Parathyroid adenoma (tissue), 2 donors: ENCODE results near the gene MUL1.
A peak's percentile ranks its signal among the peaks of the same experiment; 100 is the strongest.

ENCODE experiments used
- H2AFZ ChIP-seq: fragments of 300-600 bp; sonication (generic); one replicate; pipeline ENCODE4 v1.7.0; 2017; ENCODE audit warnings: antibody characterized with exemption, mild to moderate bottlenecking
- H3K27ac ChIP-seq: fragments of 300-600 bp; sonication (generic); one replicate; pipeline ENCODE4 v1.7.0; 2017
- H3K27me3 ChIP-seq: fragments of 300-600 bp; sonication (generic); one replicate; pipeline ENCODE4 v1.7.0; 2017; ENCODE audit warnings: low read length; ENCODE audit not compliant: control insufficient read depth, insufficient read depth
- H3K36me3 ChIP-seq: fragments of 300-600 bp; sonication (generic); one replicate; pipeline ENCODE4 v1.7.0; 2017; ENCODE audit warnings: low read length; ENCODE audit not compliant: control insufficient read depth, insufficient read depth
- H3K4me1 ChIP-seq: fragments of 300-600 bp; sonication (generic); one replicate; pipeline ENCODE4 v1.7.0; 2017; ENCODE audit warnings: control low read depth
- H3K4me2 ChIP-seq: fragments of 300-600 bp; sonication (generic); one replicate; pipeline ENCODE4 v1.7.0; 2017; ENCODE audit warnings: low read length
- H3K4me3 ChIP-seq: fragments of 300-600 bp; sonication (generic); one replicate; pipeline ENCODE4 v1.7.0; 2017; ENCODE audit warnings: low read depth, low read length
- H3K79me2 ChIP-seq: fragments of 300-600 bp; sonication (generic); one replicate; pipeline ENCODE4 v1.7.0; 2017; ENCODE audit warnings: control low read depth
- H3K9ac ChIP-seq: fragments of 300-600 bp; sonication (generic); one replicate; pipeline ENCODE4 v1.7.0; 2017; ENCODE audit warnings: mild to moderate bottlenecking
- H3K9me3 ChIP-seq: fragments of 300-600 bp; sonication (generic); one replicate; pipeline ENCODE4 v1.7.0; 2017; ENCODE audit warnings: low read length; ENCODE audit not compliant: control insufficient read depth
- TF ChIP-seq, protein P1 (sequence below): fragments of 300-600 bp; sonication (generic); IDR thresholded peaks from one replicate; pipeline ENCODE4 v1.7.0; 2017; ENCODE audit warnings: antibody characterized with exemption, mild to moderate bottlenecking
- donor health status: primary hyperparathyroidism.

MUL1 gene

DNA sequence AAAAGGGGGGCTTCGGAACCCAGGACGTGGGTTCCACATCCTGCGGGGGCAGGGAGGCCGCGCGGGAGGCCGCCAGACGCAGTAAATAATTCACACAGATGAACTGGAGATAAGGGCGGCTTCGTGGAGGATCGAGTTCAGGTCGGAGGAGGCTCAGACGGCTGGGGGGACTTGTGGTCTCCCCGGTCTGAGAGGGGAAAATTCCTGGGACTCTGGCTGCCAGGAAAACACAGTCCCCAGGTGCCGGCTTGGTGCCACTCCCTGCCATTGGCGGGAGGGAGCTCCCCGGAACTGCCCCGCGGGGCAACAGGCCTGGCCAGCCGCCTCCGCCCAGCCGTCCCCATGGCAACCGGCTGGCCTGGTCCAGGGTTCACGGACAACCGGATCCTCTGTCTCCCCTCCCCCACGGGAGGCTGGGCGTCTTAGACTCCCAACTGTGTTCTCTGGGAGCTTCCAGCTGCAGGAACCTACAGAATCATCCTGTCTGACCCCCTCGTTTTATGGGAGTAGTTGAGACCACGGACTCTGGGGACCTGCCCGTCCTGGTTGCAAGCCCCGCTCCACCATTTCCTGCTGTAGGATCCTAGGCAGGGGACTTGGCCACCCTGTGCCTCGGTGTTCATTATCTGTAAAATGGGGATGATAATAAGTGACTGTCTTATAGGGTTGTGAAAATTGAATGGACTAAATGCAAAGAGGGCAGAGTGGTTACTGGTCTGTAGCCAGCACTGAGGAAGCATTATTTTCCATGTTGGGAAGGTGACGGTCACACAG lies 31.5 kb downstream of the MUL1 start:
- Histone ChIP-seq H3K9me3 (no peaks in the 10 kb centered on the region), H3K9ac (no peak overlapping the region), H3K4me3 (peak overlapping the region; percentile 26), H3K36me3 (no peaks in the 10 kb centered on the region), H3K27me3 (no peaks in the 10 kb centered on the region), H3K4me1 (peaks cover 17% of the 10 kb centered on the region), H3K4me2 (peak overlapping the region; percentile 61), H2AFZ (peak overlapping the region; percentile 74), H3K79me2 (peaks cover 2% of the 10 kb centered on the region), H3K27ac (peak overlapping the region; percentile 80)
- TF ChIP-seq, protein P1, sequence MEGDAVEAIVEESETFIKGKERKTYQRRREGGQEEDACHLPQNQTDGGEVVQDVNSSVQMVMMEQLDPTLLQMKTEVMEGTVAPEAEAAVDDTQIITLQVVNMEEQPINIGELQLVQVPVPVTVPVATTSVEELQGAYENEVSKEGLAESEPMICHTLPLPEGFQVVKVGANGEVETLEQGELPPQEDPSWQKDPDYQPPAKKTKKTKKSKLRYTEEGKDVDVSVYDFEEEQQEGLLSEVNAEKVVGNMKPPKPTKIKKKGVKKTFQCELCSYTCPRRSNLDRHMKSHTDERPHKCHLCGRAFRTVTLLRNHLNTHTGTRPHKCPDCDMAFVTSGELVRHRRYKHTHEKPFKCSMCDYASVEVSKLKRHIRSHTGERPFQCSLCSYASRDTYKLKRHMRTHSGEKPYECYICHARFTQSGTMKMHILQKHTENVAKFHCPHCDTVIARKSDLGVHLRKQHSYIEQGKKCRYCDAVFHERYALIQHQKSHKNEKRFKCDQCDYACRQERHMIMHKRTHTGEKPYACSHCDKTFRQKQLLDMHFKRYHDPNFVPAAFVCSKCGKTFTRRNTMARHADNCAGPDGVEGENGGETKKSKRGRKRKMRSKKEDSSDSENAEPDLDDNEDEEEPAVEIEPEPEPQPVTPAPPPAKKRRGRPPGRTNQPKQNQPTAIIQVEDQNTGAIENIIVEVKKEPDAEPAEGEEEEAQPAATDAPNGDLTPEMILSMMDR: no peak

DNA sequence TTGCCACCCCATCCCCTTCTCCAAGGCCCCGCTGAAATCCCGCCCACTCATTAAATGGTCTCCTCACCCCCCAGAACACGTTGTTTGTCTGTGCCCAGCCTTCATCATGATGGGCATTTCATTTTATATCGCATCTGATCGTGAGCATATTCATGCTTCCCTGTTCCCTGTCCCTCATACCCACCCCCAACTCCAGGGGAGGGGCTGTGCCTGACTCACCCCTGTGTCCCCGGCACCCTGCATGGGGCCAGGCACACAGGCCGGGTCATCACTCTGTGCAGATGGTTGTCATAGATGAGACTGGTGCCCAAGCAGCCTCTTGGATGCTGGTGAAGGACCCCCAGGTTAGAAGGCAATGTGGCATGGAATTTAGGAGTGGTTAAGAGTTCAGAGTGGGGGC lies 33.0 kb downstream of the MUL1 start:
- H3K9me3 ChIP-seq: no peaks in the 10 kb centered on the region
- H3K79me2 ChIP-seq: no peaks in the 10 kb centered on the region
- H3K9ac ChIP-seq: no peak overlapping the region
- H3K4me3 ChIP-seq: no peak overlapping the region
- no peaks in the 10 kb centered on the region for H3K27me3 ChIP-seq
- TF ChIP-seq, protein P1: no peak
- no peaks in the 10 kb centered on the region for H3K36me3 ChIP-seq
- peaks cover 17% of the 10 kb centered on the region for H3K4me1 ChIP-seq
- H3K27ac ChIP-seq: peak overlapping the region; percentile 24
- H3K4me2 ChIP-seq: no peak overlapping the region
- no peak overlapping the region for H2AFZ ChIP-seq

DNA sequence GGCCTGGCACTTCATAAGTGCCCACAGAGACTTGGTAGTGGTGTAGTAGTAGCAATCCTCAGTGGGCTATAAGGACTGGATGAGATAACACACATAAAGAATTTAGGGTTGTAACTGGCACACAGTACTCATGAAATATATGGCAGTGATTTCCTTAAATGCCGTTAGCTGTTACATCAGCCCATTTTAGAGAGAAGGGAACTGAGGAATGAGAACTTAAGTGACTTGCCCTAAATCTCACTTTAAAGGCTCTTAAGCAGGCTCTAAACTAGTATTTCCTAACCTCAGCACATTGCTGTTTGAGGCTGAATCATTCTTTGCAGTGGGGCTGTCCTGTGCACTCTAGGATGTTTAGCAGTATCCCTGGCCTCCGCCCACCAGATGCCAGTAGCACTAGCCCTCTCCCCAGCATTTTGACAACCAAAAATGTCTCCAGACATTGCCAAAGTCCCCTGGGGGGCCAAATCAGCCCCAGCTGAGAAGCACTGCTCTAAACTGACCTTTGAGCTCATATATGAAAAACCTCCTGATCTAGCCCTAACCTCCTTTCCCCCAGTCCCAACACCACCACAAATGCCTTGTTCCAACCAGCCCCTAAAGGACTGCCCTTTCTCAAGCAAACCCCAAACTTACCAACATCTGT lies 33.5 kb downstream of the MUL1 start:
- Histone ChIP-seq H3K4me1 (peaks cover 17% of the 10 kb centered on the region), H3K9me3 (no peaks in the 10 kb centered on the region), H2AFZ (no peak overlapping the region), H3K79me2 (no peaks in the 10 kb centered on the region), H3K36me3 (no peaks in the 10 kb centered on the region), H3K4me3 (no peak overlapping the region), H3K4me2 (no peak overlapping the region), H3K9ac (no peak overlapping the region), H3K27me3 (no peaks in the 10 kb centered on the region), H3K27ac (peak overlapping the region; percentile 24)
- TF ChIP-seq, protein P1: no peak

DNA sequence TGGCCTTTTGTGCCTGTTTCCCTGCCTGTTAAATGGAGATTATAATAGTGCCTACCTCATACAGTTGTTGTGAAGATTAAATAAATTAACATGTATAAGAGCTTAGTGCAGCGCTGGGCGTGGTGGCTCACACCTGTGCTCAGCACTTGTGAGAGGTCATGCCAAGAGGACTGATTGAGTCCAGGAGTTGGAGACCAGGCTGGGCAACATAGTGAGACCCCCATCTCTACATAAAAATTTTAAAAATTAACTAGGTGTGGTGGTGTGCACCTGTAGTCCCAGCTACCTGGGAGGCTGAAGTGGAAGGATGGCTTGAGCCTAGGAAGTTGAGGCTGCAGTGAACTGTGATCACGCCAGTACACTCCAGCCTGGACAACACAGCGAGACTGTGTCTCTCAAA lies 34.1 kb downstream of the MUL1 start:
- Histone ChIP-seq H3K4me1 (peaks cover 17% of the 10 kb centered on the region), H3K9me3 (no peaks in the 10 kb centered on the region)

More for the DNA sequence above, 34.1 kb downstream of the MUL1 start:
- Histone ChIP-seq H3K4me2 (no peak overlapping the region), H3K36me3 (no peaks in the 10 kb centered on the region), H3K79me2 (no peaks in the 10 kb centered on the region), H3K27me3 (no peaks in the 10 kb centered on the region), H3K4me3 (no peak overlapping the region), H3K9ac (no peak overlapping the region), H2AFZ (peak overlapping the region; percentile 70), H3K27ac (peak overlapping the region; percentile 45)
- TF ChIP-seq, protein P1: no peak
